ENCODE results near the gene KMT2C.

Gene KMT2C

DNA sequence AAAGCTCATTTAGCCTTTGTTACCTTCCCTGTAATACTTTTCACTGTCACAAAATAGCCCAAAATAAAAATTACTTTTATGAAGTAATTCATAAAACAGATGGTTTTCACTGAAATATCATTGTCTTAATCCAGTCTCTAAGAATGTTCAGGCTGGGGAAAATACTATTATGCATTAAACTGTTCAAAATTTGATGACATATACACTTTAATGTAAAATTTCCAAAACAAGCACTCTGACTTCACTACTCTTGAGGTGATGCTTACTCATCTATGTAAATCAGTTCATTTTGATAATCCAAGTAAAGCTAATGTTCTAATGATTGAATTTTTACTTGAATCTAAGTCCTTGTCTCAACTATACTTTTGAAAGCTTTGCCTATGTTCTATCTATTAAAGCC lies 127.9 kb downstream of the KMT2C start:
- TF ChIP-seq, protein P1, sequence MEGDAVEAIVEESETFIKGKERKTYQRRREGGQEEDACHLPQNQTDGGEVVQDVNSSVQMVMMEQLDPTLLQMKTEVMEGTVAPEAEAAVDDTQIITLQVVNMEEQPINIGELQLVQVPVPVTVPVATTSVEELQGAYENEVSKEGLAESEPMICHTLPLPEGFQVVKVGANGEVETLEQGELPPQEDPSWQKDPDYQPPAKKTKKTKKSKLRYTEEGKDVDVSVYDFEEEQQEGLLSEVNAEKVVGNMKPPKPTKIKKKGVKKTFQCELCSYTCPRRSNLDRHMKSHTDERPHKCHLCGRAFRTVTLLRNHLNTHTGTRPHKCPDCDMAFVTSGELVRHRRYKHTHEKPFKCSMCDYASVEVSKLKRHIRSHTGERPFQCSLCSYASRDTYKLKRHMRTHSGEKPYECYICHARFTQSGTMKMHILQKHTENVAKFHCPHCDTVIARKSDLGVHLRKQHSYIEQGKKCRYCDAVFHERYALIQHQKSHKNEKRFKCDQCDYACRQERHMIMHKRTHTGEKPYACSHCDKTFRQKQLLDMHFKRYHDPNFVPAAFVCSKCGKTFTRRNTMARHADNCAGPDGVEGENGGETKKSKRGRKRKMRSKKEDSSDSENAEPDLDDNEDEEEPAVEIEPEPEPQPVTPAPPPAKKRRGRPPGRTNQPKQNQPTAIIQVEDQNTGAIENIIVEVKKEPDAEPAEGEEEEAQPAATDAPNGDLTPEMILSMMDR (IDR thresholded peaks at IDR 0.05), result no peak

DNA sequence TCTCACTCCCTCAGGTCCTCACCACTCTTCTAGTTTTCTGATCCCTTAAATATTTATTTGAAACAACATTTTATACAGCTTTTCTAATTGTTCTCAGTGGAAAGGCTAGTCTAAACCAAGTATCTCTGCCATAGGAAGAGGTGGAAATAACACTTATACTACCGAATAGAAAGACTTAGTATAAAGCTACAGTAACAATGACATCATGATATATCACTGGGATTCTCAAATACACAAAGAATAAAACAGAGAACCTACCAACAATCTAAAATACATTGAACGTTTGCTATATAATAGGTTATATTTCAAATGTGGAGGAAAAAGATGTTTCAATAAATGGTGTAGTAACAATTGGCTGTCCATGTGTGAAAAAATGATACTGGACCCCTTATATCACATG lies 142.9 kb downstream of the KMT2C start:
- TF ChIP-seq, protein P1 (IDR thresholded peaks at IDR 0.05), result no peak

DNA sequence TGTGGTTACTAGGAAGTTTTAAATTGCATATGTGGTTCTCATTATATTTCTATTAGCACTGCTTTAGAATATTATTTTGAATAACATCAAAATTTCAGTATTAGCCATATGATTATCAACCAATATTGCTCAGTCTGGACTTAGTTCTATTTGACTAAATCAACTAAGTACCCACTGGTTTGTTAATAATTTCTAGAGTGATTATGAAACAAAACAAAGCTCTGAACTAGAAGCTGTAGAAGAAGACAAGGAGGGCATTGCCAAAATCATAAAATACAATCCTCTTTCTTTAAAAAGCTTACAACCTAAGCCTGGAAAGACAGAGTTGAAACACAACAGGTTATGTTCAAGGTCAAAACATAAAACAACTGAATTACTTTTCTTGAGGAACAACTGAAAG lies 204.7 kb downstream of the KMT2C start:
- TF ChIP-seq, protein P1 (IDR thresholded peaks at IDR 0.05), result no peak

DNA sequence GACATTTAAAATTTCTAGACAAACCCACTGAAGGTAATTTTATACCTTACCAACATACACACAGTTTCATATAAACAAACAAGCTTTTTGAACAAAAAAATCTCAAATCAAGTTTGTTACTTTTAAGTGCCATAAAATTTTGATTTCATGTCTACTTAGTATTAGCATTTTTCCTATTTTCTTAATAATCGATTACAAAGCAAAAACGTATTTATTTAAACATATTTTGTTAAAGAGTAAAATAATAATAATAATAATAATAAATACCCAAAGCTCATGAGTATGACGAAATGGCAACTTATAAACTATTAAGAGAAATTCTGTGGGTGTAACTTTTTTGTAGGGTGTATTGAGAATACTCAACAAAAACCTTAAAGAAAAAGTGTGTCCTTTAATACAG lies 232.7 kb downstream of the KMT2C start:
- TF ChIP-seq, protein P1 (IDR thresholded peaks at IDR 0.05), result no peak

DNA sequence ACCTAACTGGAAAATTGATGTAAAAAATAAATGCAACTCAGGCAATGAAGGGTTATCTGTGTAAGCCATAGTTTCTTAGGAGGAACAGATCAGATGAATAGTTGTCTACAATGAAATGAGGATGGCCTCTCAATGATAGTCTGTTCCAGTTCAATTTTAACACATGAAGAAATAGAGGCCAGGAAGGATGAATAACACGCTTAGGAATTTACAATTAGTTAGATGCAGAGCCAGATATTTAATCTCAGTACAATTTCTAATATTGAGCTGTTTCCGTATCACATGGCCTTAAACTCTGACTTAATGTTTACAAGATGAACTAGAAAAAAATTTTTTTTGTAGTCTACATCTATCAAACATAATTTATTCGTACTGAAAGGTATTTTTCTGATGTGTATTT lies 233.7 kb downstream of the KMT2C start:
- TF ChIP-seq, protein P1 (IDR thresholded peaks at IDR 0.05), result no peak

DNA sequence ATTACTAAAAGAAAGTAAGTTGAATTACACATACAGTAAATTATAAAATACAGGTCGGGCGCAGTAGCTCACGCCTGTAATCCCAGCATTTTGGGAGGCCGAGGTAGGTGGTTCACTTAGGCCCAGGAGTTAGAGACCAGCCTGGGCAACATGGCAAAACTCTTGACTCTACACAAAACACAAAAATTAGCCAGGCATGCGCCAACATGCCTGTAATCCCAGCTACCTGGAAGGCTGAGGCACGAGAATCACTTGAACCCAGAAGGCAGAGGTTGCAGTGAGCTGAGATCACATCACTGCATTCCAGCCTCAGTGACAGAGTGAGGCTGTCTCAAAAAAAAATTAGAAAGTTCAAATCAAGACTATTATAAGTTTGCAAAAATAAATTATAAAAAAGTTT lies 235.4 kb downstream of the KMT2C start:
- TF ChIP-seq, protein P1 (IDR thresholded peaks at IDR 0.05), result no peak

DNA sequence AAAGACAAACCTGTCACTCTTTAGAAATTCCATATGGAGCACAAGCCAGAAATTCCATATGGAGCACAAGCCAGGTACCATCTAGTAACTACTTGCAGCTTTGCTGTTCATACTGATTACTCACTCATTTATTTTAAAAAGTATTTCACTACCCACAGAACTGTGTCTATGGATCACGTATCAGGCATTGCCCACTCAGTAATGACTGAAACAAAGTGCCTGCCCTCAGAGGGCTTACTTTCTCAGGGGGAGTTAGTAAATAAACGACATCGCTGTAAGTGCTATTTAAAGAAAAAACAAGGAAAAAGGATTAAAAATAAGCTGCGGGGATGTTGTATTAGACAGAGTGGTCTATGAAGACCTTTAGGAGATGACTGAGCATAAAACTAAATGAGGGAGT lies 239.4 kb downstream of the KMT2C start:
- TF ChIP-seq, protein P1 (IDR thresholded peaks at IDR 0.05), result no peak

DNA sequence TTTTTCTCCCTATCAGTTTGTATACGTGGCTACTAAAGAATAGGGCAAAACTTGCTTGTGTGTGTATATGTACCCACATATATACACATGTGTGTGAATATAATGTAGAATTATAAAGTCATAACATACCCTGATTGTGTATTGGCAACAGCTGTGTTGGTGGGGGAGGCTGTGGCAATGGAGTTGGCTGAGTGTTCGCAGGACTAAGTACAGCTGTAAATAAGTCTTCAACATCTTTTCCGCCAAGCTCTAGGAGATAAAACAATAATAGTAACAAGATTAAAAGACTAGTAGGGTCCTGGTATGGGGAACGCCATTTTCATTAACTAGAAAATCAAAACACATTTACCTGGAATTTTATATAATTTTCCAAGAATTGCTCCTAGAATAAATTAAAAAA lies 241.9 kb downstream of the KMT2C start:
- TF ChIP-seq, protein P1 (IDR thresholded peaks at IDR 0.05), result no peak

Data from LNCAP (cell line).